K562 (cell line): Measurements from ENCODE around the gene SLC24A3. TPM values are rescaled to one million over a fixed set of nuclear protein-coding genes. Genes with fewer than 3 reads are reported as not detected.

Experiments
- ATAC-seq: fragments of 200-7000 bp; cut with Tn5 transposase; 3 replicates; pipeline ENCODE4 v1.9.1; 2020; ENCODE audit warnings: moderate library complexity
- BruUV-seq: library from RNA; stranded (reverse); fragments of 400-500 nt; replicated peaks from 2 replicates; lab custom pipeline; 2021; lab: Mats Ljungman, UMichigan
- CTCF ChIA-PET: fragments of 300-600 bp; formaldehyde crosslinking; extraction: SDS; loops from one replicate; lab custom pipeline; 2021; ENCODE audit warnings: low intra/inter-chr PET ratio; lab: Yijun Ruan, JAX
- POLR2A ChIA-PET: fragments of 300-600, 350-650 bp; sonication (Branson Sonifier 250); formaldehyde crosslinking; extraction: SDS; loops from one replicate; lab custom pipeline; 2021; ENCODE audit warnings: antibody characterized with exemption, inconsistent platforms; lab: Yijun Ruan, JAX
- DNase-seq, 4 experiments: peaks; one replicate each; pipeline versions ENCODE4 v3.0.0 to v3.0.0-alpha.2; 2011 to 2018; ENCODE audit warnings: low spot score in 3 of 4, mixed read lengths in 3 of 4; ENCODE audit errors: extremely low read depth in 1 of 4
- FAIRE-seq: peaks from 2 replicates; lab custom pipeline; 2011; peaks lifted over from hg19 to GRCh38; lab: Jason Lieb, UNC
- H2AFZ ChIP-seq: 2 replicates; pipeline ENCODE4 v1.6.0; 2011; ENCODE audit warnings: low read depth, low read length, control low read depth, inconsistent platforms
- H3K27ac ChIP-seq: fragments of 200-600 bp; 3 replicates; pipeline ENCODE4 v1.8.0; 2011; ENCODE audit warnings: low read depth, mild to moderate bottlenecking, control low read depth, inconsistent platforms, low read length, moderate library complexity, mixed read lengths; ENCODE audit errors: extremely low read depth
- H3K27me3 ChIP-seq, 2 experiments: fragments of 300-600 bp in 1 of 2; 2 replicates in 1 of 2; 3 replicates in 1 of 2; pipeline versions ENCODE4 v1.6.0 to v1.8.0; 2011; ENCODE audit warnings: inconsistent platforms in 2 of 2, low read length in 2 of 2, mild to moderate bottlenecking in 1 of 2, mixed read lengths in 1 of 2, moderate library complexity in 1 of 2; ENCODE audit not compliant: control insufficient read depth in 2 of 2, insufficient read depth in 2 of 2
- H3K36me3 ChIP-seq: fragments of 300-600 bp; 3 replicates; pipeline ENCODE4 v1.8.0; 2011; ENCODE audit warnings: mild to moderate bottlenecking, low read length, inconsistent platforms; ENCODE audit not compliant: control insufficient read depth, insufficient read depth
- H3K4me1 ChIP-seq, 2 experiments: fragments of 200-600 bp in 1 of 2; replicated peaks in 1 of 2; 2 replicates in 1 of 2; 3 replicates in 1 of 2; pipeline versions ENCODE4 v1.5.1 to v1.8.0; 2011; ENCODE audit warnings: inconsistent platforms in 2 of 2, low read length in 2 of 2, mild to moderate bottlenecking in 1 of 2, mixed read lengths in 1 of 2, moderate library complexity in 1 of 2; ENCODE audit not compliant: control insufficient read depth in 2 of 2, insufficient read depth in 2 of 2
- H3K4me2 ChIP-seq: 2 replicates; pipeline ENCODE4 v1.6.1; 2011; ENCODE audit warnings: low read length, control low read depth, inconsistent platforms, mixed read lengths; ENCODE audit not compliant: insufficient read depth
- H3K4me3 ChIP-seq: fragments of 200-600 bp; sonication (generic), shearing (Covaris generic); 2 replicates; pipeline ENCODE4 v1.5.1; 2016; ENCODE audit warnings: control low read depth, inconsistent platforms
- H3K79me2 ChIP-seq: fragments of 200-600 bp; 3 replicates; pipeline ENCODE4 v1.8.0; 2011; ENCODE audit warnings: low read length, inconsistent platforms; ENCODE audit not compliant: control insufficient read depth, insufficient read depth
- H3K9ac ChIP-seq, 2 experiments: 2 replicates each; pipeline versions ENCODE4 v1.6.0 to v1.6.1; 2011; ENCODE audit warnings: low read depth in 2 of 2, low read length in 2 of 2, control low read depth in 1 of 2, inconsistent platforms in 1 of 2, mild to moderate bottlenecking in 1 of 2, mixed read lengths in 1 of 2; ENCODE audit not compliant: insufficient read depth in 1 of 2
- H3K9me1 ChIP-seq: one replicate; pipeline ENCODE4 v1.6.0; 2011; ENCODE audit warnings: inconsistent platforms, mild to moderate bottlenecking, low read length, moderate library complexity; ENCODE audit not compliant: control insufficient read depth, insufficient read depth
- H3K9me3 ChIP-seq: replicated peaks from 2 replicates; pipeline ENCODE4 v1.5.1; 2011; ENCODE audit warnings: low read depth, low read length, inconsistent platforms; ENCODE audit not compliant: control insufficient read depth, insufficient read depth
- H4K20me1 ChIP-seq: replicated peaks from 2 replicates; pipeline ENCODE4 v1.6.1; 2011; ENCODE audit warnings: low read length, inconsistent platforms, mixed read lengths; ENCODE audit not compliant: control insufficient read depth, insufficient read depth
- PHF21A ChIP-seq: fragments of 450-650 bp; IDR thresholded peaks from 2 replicates; pipeline ENCODE4 v1.6.1; 2017; ENCODE audit warnings: low read depth, borderline replicate concordance
- PURB ChIP-seq: sonication (generic); formaldehyde crosslinking; IDR thresholded peaks from 2 replicates; pipeline ENCODE4 v1.9.0; 2021; ENCODE audit warnings: low read depth, mild to moderate bottlenecking, missing genetic modification reagents
- TOE1 ChIP-seq, 2 experiments: fragments of 450-650 bp in 1 of 2; sonication (generic) in 1 of 2; formaldehyde crosslinking in 1 of 2; IDR thresholded peaks; 2 replicates each; pipeline versions ENCODE4 v1.7.1 to v1.8.0; 2016 to 2022; ENCODE audit warnings: borderline replicate concordance in 2 of 2, mild to moderate bottlenecking in 2 of 2, antibody characterized with exemption in 1 of 2, inconsistent platforms in 1 of 2, low read depth in 1 of 2, missing genetic modification reagents in 1 of 2, moderate library complexity in 1 of 2
- WGBS: fragments of 100-300 bp; shearing (Covaris generic); methylation state at CpG from one replicate; pipeline ENCODE4 v1.1.6; 2016; ENCODE audit warnings: low coverage, mixed read lengths; ENCODE audit not compliant: insufficient coverage; ENCODE audit errors: missing lambda C conversion rate; 5-methylcytosine and 5-hydroxymethylcytosine counted together
- in situ Hi-C: fragments of 300-500 bp; cut with MboI; formaldehyde crosslinking; loops from 4 replicates; pipeline ENCODE4 v1.15.0; 2018; ENCODE audit warnings: inconsistent platforms, mixed read lengths
- intact Hi-C: fragments of 100-400 bp; cut with micrococcal nuclease; formaldehyde crosslinking; loops from 2 replicates; pipeline ENCODE4 v1.14.2; 2022
- polyA plus RNA-seq, 8 experiments: library from polyadenylated mRNA; depleted of rRNA in 4 of 8; stranded (reverse) in 5 of 8; unstranded in 3 of 8; fragments of >200 nt; fragmentation: Nextera tagmentation in 2 of 8; fragmentation: Illumina TruSeq in 1 of 8; extraction: Ambion mirVana in 2 of 8; extraction: Trizol in 1 of 8; gene quantifications; 2 replicates each; pipeline versions ENCODE4 v1.2.1 to v1.2.3, GENCODE V29; 2011 to 2014; ENCODE audit warnings: inconsistent platforms in 1 of 8, missing spikeins in 1 of 8
- total RNA-seq, 7 experiments: library from RNA; depleted of rRNA in 6 of 7; stranded (reverse); fragments of >200 nt in 6 of 7; fragmentation: Illumina TruSeq in 2 of 7; extraction: Trizol in 2 of 7; gene quantifications; 2 replicates each; pipeline versions ENCODE4 v1.2.1 to v1.2.3, GENCODE V29; 2011 to 2021; ENCODE audit warnings: low replicate concordance in 1 of 7
- TF ChIP-seq, protein P1 (sequence below): sonication (generic); formaldehyde crosslinking; IDR thresholded peaks from 2 replicates; pipeline ENCODE4 v1.4.0; 2020; ENCODE audit warnings: mild to moderate bottlenecking, missing genetic modification reagents
- TF ChIP-seq, protein P2 (sequence below): fragments of 250-450 bp; sonication (Bioruptor Pico); IDR thresholded peaks from 2 replicates; pipeline ENCODE4 v1.5.1; 2021; ENCODE audit warnings: mild to moderate bottlenecking
- TF ChIP-seq, protein P3 (sequence below): fragments of 250-450 bp; sonication (Bioruptor Pico); IDR thresholded peaks from 2 replicates; pipeline ENCODE4 v1.4.0; 2020; ENCODE audit warnings: mild to moderate bottlenecking
- TF ChIP-seq, protein P4 (sequence below): sonication (generic); formaldehyde crosslinking; IDR thresholded peaks from 2 replicates; pipeline ENCODE4 v1.8.0; 2022; ENCODE audit warnings: missing genetic modification reagents, mild to moderate bottlenecking, borderline replicate concordance
- TF ChIP-seq, protein P5 (sequence below): fragments of 450-650 bp; IDR thresholded peaks from 2 replicates; pipeline ENCODE4 v1.6.1; 2017; ENCODE audit warnings: antibody characterized with exemption, mild to moderate bottlenecking

SLC24A3 gene
- total and polyA plus RNA-seq, 9 of the 15 experiments (the other 6 are each of a cell fraction or from before 2014, with no cell fraction given), result not detected

DNA sequence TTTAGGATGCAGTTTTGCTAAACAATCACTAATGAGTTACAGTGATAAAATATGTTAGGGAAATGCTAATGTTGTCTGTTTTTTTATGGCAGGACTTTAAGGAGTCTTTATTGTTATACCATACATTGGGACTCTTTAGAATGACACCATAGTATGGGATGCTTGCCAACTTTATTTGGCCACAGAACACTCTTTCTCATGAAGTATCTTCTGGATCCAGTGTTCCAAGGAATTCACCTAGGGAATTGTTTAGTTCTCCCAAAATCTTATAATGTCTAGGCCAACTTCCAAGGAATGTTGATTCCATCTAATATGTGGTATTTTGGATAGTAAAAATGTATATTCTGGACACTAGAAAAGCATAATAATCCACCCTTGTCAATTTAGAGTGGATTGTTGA lies 548.9 kb downstream of the SLC24A3 start (continued):
- TF ChIP-seq, protein P1, sequence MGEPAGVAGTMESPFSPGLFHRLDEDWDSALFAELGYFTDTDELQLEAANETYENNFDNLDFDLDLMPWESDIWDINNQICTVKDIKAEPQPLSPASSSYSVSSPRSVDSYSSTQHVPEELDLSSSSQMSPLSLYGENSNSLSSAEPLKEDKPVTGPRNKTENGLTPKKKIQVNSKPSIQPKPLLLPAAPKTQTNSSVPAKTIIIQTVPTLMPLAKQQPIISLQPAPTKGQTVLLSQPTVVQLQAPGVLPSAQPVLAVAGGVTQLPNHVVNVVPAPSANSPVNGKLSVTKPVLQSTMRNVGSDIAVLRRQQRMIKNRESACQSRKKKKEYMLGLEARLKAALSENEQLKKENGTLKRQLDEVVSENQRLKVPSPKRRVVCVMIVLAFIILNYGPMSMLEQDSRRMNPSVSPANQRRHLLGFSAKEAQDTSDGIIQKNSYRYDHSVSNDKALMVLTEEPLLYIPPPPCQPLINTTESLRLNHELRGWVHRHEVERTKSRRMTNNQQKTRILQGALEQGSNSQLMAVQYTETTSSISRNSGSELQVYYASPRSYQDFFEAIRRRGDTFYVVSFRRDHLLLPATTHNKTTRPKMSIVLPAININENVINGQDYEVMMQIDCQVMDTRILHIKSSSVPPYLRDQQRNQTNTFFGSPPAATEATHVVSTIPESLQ, result no peak
- no peak for TF ChIP-seq PHF21A
- TF ChIP-seq, all 486 proteins: peak for 0

DNA sequence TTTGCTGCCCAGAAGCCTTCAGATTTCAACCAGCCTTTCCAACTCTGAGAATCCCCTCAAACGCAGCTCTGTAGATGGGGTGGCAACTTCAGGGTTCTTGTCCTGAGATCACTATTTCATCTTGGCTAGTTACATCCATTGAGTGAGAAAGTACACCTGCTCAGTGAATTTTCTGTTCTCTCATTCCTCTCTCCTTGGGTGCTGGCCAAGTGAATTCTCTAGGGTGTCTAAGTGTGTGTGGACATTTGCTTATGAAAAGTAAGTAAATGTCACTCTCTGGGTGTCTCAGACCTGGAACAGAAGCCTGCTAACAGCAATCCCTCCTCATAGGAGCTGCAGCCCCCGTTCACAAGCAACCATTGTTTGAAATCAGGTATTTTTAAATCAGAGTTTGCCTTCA lies 549.4 kb downstream of the SLC24A3 start:
- Histone ChIP-seq H3K27ac (no peak overlapping the region), H3K27me3 (peaks cover 0 to 9% of the 10 kb centered on the region in 2 experiments; a peak in 2 of 5 replicates), H3K36me3 (no peaks in the 10 kb centered on the region), H3K79me2 (no peaks in the 10 kb centered on the region), H2AFZ (no peak overlapping the region), H3K4me2 (no peak overlapping the region), H3K4me1 (peaks cover 0 to 9% of the 10 kb centered on the region in 2 experiments; a peak in 1 of 5 replicates), H3K4me3 (no peak overlapping the region), H4K20me1 (no peaks in the 10 kb centered on the region), H3K9ac (no peak overlapping the region), H3K9me3 (no peaks in the 10 kb centered on the region), H3K9me1 (no peaks in the 10 kb centered on the region)
- FAIRE-seq (no peak), DNase-seq (no peak), ATAC-seq (no peak)
- intact Hi-C loops (no loop called here), in situ Hi-C loops (no loop called here)
- POLR2A ChIA-PET, result no interaction called here
- CTCF ChIA-PET, result no interaction called here
- no TSS peak for BruUV-seq
- 0% methylated on average over 2 of the region's 2 CpGs for WGBS
- TF ChIP-seq, protein P2, sequence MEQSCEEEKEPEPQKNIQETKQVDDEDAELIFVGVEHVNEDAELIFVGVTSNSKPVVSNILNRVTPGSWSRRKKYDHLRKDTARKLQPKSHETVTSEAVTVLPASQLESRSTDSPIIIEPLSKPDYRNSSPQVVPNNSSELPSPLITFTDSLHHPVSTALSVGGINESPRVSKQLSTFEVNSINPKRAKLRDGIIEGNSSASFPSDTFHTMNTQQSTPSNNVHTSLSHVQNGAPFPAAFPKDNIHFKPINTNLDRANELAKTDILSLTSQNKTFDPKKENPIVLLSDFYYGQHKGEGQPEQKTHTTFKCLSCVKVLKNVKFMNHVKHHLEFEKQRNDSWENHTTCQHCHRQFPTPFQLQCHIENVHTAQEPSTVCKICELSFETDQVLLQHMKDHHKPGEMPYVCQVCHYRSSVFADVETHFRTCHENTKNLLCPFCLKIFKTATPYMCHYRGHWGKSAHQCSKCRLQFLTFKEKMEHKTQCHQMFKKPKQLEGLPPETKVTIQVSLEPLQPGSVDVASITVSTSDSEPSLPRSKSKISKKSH (CRISPR knock-in tag), result no peak
- TF ChIP-seq TOE1 (IDR thresholded peaks at IDR 0.05; ENCODE audit: borderline replicate concordance), result no peak
- no peak for TF ChIP-seq TOE1 (CRISPR knock-in tag; IDR thresholded peaks at IDR 0.05; ENCODE audit: borderline replicate concordance, low read depth)
- TF ChIP-seq PURB (CRISPR knock-in tag), result no peak
- TF ChIP-seq, protein P3, sequence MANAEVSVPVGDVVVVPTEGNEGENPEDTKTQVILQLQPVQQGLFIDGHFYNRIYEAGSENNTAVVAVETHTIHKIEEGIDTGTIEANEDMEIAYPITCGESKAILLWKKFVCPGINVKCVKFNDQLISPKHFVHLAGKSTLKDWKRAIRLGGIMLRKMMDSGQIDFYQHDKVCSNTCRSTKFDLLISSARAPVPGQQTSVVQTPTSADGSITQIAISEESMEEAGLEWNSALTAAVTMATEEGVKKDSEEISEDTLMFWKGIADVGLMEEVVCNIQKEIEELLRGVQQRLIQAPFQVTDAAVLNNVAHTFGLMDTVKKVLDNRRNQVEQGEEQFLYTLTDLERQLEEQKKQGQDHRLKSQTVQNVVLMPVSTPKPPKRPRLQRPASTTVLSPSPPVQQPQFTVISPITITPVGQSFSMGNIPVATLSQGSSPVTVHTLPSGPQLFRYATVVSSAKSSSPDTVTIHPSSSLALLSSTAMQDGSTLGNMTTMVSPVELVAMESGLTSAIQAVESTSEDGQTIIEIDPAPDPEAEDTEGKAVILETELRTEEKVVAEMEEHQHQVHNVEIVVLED, result no peak
- TF ChIP-seq, protein P4, sequence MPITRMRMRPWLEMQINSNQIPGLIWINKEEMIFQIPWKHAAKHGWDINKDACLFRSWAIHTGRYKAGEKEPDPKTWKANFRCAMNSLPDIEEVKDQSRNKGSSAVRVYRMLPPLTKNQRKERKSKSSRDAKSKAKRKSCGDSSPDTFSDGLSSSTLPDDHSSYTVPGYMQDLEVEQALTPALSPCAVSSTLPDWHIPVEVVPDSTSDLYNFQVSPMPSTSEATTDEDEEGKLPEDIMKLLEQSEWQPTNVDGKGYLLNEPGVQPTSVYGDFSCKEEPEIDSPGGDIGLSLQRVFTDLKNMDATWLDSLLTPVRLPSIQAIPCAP (CRISPR knock-in tag), result no peak
- TF ChIP-seq, protein P5, sequence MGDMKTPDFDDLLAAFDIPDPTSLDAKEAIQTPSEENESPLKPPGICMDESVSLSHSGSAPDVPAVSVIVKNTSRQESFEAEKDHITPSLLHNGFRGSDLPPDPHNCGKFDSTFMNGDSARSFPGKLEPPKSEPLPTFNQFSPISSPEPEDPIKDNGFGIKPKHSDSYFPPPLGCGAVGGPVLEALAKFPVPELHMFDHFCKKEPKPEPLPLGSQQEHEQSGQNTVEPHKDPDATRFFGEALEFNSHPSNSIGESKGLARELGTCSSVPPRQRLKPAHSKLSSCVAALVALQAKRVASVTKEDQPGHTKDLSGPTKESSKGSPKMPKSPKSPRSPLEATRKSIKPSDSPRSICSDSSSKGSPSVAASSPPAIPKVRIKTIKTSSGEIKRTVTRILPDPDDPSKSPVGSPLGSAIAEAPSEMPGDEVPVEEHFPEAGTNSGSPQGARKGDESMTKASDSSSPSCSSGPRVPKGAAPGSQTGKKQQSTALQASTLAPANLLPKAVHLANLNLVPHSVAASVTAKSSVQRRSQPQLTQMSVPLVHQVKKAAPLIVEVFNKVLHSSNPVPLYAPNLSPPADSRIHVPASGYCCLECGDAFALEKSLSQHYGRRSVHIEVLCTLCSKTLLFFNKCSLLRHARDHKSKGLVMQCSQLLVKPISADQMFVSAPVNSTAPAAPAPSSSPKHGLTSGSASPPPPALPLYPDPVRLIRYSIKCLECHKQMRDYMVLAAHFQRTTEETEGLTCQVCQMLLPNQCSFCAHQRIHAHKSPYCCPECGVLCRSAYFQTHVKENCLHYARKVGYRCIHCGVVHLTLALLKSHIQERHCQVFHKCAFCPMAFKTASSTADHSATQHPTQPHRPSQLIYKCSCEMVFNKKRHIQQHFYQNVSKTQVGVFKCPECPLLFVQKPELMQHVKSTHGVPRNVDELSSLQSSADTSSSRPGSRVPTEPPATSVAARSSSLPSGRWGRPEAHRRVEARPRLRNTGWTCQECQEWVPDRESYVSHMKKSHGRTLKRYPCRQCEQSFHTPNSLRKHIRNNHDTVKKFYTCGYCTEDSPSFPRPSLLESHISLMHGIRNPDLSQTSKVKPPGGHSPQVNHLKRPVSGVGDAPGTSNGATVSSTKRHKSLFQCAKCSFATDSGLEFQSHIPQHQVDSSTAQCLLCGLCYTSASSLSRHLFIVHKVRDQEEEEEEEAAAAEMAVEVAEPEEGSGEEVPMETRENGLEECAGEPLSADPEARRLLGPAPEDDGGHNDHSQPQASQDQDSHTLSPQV, result no peak
